Stimulated activated naive CD8-positive, alpha-beta T cell treated with anti-CD3 and anti-CD28 coated beads, Interleukin-15, Interleukin-2, amounts not matched to agents 100 U/mL and 50 U/mL, for 24 hours (primary cell): ENCODE results near the gene PFDN5.
A peak's percentile ranks its signal among the peaks of the same experiment; 100 is the strongest.
"Not testable (repeated sequence)": the region's sequence is repeated elsewhere in the genome, so short reads cannot be mapped to it uniquely, and the experiment has no call there.

Experiments used
- ATAC-seq: fragments of 150-1000 bp; cut with Tn5 transposase; one replicate; pipeline ENCODE4 v1.10.0; 2021
- DNase-seq: peaks from one replicate; pipeline ENCODE4 v3.0.0; 2021

PFDN5 gene

DNA sequence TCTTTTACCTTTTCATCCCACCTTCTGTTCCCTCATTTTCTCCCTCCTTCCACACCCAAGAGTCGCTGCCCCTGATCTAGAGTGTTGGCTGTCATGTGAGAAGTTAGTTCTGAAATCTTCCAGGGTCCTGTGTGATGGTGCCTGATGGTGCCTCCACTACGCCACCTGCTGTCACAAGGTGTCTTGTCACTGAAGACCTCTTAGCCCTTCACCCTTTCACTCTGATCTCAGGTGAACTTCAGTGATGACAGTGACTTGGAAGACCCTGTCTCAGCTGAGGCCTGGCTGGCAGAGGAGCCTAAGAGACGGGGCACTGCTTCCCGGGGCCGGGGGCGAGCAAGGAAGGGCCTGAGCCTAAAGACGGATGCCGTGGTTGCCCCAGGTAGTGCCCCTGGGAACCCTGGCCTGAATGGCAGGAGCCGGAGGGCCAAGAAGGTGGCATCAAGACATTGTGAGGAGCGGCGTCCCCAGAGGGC is 7.6 kb upstream of the PFDN5 start:
- peak; percentile 71 for DNase-seq
- ATAC-seq = peak; percentile 59

DNA sequence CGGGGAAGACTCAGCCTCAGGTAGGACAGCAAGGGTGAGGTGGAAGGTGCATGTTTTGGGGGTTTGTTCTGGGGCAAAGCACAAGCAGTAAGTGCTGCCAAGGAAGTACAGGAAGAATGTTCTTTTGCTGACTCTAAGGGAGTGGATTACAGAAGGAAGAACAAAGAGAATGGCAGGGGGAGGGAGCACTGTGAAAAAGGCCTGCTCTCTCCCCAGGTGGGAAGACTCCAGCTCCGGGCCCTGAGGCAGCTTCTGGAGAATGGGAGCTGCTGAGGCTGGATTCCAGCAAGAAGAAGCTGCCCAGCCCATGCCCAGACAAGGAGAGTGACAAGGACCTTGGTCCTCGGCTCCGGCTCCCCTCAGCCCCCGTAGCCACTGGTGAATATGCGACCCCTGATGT is 7.0 kb upstream of the PFDN5 start:
- no peak for DNase-seq
- ATAC-seq = no peak

DNA sequence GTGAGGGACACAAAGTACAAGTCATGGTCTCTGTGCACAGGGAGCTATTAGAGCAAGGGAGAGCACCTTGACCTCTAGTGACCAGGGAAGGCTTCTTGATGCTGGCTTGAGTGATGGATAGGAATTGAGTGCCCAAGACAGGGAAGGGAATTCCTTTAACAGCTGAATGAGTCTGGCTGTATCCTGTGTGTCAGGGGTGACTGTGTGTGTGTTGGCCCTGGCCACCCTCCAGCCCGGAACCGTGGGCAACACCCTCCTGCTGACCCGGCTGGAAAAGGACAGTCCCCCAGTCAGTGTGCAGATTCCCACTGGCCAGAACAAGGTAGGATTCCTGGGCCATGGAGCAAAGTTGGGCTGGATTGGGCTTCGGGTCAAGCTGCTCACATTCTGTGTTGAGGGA is 5.5 kb upstream of the PFDN5 start:
- ATAC-seq = no peak
- DNase-seq = no peak

DNA sequence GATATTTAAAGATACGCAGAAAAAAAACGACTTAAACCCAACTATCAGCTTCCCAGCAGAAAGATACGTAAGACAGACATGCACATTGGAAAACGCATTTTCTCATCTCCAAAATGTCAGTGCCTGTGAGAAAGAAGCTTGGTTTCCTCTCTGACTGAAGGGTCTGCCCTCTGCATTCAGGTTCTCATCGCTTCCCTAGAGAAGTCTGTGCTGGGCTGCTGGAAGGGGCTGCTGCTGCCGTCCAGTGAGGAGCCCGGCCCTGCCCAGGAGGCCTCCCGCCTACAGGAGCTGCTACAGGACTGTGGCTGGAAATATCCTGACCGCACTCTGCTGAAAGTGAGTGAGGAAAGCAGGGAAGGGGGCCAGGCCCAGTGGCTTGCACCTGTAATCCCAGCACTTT is 4.7 kb upstream of the PFDN5 start:
- ATAC-seq = no peak

DNA sequence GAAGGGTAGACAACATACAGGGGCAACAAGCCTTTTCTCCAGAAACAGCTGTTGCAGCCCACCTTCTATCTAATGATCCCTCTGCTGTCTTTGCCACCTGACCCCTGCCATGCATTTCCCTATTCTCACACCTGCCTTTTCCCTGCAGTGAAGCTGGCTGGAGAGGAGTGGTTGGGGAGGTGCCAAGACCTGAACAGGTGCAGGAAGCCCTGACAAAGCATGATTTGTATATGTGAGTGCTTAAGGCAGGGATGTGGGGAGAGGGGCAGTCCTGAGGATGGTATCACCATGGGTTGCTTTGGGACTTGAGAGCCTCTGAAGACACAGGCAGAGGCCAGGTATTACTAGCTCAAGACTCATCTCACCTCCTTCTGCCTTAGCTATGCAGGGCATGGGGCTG is 2.9 kb upstream of the PFDN5 start:
- no peak for DNase-seq
- no peak for ATAC-seq

More for the DNA sequence above, 4.7 kb upstream of the PFDN5 start:
- no peak for DNase-seq

DNA sequence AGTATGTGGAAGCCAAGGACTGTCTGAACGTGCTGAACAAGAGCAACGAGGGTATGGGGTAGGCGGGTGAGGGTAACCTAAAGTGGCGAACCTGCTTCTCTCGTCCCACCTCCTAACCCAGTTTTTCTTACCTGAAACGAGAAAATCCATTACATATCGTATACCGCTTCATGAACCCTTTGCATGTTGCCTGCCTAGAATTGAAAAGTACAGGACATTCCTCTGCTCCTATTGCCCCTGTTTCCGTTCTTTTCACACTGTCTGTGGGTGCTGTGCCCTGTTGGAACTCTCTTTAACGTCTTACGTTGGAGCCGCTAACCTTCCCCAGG is 513 bp downstream of the PFDN5 start:
- no peak for ATAC-seq
- DNase-seq = no peak

DNA sequence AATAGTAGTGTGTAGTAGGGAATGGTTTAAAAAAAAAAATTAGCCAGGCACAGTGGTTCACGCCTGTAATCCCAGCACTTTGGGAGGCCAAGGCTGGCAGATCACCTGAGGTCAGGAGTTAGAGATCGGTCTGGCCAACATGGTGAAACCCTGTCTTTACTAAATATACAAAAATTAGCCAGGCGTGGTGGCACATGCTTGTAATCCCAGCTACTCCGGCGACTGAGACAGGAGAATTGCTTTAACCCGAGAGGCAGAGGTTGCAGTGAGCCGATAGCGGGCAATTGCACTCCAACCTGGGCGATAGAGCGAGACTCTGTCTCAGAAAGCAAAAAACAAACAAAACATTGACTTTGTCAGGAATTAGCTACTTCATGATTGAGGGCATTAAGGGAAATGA is 1.8 kb downstream of the PFDN5 start:
- not testable (repeated sequence) for ATAC-seq

DNA sequence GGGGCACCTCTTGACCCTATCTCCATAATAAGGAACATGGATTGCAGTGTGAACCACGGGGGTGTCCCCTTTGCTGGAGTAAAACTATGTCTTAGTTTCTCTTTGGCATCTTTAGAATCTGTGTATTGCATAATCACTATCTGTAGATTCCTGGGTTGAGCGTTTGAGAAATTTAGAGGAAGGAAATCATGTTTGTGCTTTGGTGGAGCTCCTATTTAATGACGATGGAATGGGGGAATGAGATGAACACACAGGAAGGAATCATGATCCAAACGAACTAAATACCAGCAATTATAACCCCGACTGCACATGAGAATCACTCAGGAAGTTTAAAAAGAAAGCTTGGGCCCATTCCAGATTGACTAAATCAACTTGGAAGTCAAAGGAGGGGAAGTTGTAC is 2.8 kb downstream of the PFDN5 start:
- ATAC-seq (no peak), DNase-seq (no peak)

More for the DNA sequence above, 1.8 kb downstream of the PFDN5 start:
- DNase-seq = not testable (repeated sequence)

DNA sequence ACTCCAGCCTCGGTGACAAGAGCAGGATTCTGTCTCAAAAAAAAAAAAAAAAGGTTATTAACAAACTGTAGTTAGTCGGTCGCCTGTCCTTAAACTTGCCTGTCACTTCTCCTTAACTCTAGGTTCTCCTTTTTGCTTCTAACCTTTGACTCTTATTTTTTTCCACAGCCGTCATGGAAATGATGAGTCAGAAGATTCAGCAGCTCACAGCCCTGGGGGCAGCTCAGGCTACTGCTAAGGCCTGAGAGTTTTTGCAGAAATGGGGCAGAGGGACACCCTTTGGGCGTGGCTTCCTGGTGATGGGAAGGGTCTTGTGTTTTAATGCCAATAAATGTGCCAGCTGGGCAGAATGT is 3.7 kb downstream of the PFDN5 start:
- DNase-seq (peak; percentile 55), ATAC-seq (peak; percentile 56)

DNA sequence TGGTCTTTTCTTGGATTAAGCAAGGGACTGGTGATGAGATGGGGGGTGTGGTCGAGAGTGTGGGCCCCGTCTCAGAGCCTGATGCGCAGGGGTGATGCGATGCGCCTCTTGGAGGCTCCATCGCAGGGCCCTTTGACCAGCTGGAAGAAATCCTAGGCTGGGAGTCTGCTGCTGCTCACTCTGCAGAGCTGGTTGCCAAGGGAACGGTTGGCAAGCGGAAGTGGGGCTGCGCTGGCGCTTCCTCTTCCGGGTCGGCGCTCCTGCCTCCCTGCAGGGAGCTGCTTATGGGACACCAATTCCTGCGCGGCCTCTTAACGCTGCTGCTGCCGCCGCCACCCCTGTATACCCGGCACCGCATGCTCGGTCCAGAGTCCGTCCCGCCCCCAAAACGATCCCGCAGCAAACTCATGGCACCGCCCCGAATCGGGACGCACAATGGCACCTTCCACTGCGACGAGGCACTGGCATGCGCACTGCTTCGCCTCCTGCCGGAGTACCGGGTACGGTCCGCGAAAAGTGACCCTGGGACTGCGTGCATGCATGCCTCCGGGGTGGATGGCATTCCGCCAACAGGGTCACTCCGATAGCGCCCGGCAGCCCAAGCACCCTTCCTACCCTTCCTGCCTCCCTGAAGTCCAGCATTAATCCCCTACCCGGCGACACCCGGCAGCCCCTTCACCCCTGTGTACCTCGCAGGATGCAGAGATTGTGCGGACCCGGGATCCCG is 4.3 kb downstream of the PFDN5 start, which contains the start of gene MYG1:
MYG1 (plus strand) TSS at position 242 of the 727 bp plus-strand sequence; CDS start at position 285, 43 bp downstream.
- ATAC-seq (peak; percentile 79), DNase-seq (peak; percentile 86)

DNA sequence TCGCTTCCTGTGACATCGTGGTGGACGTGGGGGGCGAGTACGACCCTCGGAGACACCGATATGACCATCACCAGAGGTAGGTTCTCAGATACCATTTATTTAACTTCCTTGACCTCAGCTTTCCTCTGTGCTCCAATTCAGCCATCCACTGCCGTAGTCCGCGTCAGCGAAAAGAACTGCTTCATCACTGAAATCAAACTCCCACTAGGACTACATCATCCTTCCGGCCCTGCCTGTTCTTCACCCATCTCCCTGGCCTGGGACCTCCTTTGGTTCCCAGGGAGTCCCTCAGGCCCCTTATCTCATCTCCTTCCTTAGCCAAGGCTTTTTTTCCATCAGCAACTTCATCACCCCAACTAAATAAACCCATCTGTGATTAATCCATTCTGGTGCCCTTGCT is 4.8 kb downstream of the PFDN5 start:
- ATAC-seq (no peak), DNase-seq (peak; percentile 26)

DNA sequence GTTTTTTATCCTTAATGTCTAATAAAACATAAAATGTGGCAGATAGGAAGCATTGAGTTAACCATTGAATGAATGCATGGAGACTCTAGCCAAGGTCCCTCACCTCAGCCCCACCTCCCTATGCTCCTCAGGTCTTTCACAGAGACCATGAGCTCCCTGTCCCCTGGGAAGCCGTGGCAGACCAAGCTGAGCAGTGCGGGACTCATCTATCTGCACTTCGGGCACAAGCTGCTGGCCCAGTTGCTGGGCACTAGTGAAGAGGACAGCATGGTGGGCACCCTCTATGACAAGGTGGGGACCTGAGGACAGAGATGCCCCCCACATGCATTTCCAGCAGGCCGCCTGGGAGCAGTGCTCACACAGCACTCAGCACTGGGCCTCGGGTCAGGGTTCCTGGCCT is 7.6 kb downstream of the PFDN5 start:
- ATAC-seq (no peak), DNase-seq (no peak)

DNA sequence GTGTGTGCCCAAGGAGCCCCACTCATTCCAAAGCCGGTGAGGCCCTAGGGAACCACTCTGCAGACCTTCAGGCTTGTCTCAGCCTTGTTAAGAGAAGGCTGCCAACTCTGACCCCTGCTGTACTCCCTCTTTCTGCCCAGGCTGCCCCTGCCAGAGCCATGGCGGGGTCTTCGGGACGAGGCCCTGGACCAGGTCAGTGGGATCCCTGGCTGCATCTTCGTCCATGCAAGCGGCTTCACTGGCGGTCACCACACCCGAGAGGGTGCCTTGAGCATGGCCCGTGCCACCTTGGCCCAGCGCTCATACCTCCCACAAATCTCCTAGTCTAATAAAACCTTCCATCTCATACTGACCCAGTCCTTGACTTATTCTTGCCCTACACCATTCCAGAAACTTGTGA is 11.5 kb downstream of the PFDN5 start:
- ATAC-seq (no peak), DNase-seq (no peak)

DNA sequence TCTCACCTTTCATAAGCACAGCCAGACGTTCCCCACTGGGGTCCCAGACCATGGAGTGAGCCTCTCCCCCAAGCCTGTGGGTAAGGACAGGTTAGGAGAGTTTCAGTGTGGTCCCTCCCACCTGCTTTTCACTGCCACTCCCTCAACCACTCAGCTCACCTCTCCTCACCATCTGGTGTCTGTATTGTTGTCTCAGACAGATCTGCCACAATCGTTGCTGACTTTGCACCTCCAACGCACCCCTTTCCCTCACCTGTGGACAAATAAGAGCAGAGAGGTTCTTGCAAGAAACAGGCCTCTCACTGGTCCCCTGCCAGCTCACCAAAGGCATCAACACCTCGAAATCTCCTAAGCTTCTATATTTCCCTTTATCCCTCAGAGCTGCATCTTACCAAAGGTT is 12.9 kb downstream of the PFDN5 start:
- DNase-seq = no peak
- no peak for ATAC-seq

DNA sequence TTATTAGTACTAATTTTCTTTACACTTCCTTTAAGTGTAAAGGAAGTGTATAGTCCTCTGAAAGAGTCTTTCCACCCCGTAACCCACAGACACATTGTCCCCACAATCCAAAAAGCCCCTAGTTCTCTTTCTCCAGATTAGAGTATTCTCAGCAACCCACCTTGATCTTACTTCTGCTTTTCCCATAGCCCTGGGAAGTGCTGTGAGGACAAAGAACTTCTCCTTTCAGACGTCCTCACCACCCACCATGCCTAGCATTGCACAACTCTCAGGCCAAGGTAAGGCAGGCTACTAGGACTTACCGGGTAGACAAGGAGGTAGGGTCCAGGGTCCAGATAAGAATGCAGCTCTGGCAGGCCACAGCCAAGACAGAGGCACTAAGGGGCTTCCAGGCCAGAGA is 18.7 kb downstream of the PFDN5 start:
- no peak for DNase-seq
- ATAC-seq = no peak

DNA sequence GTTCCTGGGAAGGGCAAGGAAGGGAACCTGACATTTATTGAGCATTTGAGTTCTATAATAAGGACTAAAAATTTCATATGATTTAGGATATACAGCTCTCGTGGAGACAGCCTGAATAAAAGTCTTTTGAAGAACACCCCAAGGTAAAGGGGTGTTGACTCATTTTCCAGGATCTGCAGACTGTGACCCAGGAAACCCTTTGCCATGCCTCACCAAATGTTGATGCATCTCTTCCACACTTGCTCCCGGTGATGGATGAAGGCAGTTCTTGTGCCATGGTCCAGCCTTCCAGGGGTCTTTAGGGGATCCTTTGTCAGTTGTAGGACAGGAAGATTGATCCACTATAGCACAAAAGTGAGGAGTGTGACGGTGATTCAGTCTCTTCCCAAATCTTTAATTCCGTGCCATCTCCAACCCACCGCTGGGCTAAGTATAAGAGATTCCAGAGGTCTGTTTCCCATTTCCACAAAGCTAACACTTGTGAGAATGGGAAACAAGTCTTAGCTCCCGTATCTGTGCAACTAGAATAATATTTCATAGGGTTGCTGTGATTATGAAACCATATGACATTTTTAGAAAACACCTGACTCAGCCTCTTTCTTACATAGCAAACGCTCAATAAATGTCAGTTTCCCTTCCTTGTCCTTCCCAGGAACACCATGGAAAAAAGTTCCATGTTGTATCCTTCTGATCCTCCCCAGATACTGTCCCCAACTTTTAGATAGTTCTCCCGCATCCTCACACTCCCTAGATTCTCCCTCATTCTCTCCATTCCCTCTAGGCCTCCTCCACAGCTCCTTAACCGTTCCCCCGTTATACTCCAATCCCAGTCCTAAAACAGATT is 25.2 kb downstream of the PFDN5 start:
- no peak for DNase-seq
- ATAC-seq = no peak

DNA sequence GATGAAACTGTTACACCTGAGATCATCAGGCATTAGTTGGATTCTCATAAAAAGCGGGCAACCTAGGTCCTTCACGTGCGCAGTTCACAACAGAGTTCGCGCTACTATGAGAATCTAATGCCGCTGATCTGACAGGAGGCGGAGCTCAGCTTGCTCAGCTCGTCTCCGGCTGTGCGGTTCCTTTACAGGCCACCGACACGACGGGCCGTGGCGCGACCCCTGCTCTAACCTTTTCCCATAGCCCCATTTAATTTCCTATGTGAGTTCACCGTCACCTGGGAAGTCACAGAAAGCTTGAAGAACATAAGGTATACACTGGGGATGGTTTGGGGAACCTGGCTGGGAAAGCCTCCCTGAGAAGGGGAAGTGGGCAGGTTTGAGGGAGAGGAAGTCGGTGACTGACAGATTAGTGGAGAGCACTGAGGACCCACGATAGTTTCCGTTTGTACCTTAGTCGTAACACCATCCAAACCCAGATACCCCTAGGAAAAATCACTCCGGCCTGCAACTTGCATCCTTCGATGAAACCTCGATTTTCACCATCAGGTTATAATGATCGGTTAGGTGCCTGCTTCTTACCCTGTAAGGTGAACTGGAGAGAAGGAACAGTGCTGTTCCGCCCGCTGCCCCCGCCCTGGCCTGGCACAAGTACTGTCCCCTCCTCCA is 28.9 kb downstream of the PFDN5 start:
- peak; percentile 59 for DNase-seq
- ATAC-seq = peak; percentile 20

DNA sequence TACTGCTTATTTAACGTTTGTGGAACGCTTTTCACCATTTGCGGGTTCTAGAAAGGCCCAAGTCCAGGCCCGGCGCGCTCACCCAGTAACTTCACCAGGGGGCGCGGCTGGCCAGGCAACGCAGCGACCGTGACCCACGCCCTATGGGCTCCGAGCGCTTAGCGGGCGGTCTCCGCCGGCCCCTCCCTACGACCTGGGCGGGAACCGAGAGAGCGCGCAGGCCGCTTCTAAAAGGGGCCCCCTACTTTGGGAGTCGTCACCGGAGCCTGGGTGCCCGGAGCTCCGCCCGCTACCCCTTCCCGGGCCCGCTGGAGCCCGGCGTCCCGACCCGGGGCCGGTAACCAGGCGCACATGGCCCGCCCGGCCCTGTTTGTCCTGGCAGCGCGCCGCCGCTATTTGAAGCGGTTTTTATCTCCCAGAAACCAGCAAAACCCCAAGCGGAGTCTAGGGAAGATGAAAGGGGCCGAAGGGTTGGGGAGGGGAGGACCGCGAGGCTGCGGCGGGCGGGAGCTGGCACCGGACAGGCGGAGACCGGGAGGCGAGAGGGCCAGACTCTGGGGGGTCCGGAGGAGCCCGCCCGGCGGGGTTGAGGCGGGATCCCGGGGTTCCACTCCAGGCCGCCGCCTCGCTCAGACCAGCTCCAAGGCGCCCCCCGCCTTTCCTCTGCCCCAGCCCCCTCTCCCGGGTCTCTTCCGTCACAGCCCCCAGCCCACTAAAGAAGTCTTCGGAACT is 29.6 kb downstream of the PFDN5 start:
- DNase-seq = peak; percentile 94
- ATAC-seq = peak; percentile 79

DNA sequence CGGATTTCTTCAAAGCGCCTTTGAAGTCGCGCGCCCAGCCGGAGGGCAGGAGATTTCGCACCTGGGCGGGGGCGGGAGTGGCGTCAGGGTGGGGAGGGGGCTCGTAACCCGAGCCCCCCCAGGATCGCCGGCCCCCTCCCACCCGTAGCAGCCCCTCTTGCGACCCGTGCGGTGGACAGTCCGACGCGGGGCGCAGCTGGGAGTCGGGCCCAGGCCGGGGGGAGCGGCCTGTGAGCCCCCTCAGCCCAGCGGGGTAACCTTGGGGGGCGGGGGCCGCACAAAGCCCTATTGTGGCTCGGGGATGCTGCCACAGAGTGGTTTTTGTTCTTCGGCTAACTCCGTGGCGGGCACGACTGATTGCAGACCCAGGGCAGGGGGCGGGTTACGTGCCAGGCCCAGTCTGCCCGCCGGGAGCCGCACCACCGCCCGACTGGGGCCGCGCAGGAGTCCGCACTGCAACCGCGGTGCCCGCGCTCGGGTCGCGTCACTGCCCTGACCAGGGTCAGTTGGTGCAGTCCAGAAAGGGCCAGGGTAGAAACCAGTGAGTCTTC is 30.2 kb downstream of the PFDN5 start:
- ATAC-seq = no peak
- DNase-seq = peak; percentile 54

DNA sequence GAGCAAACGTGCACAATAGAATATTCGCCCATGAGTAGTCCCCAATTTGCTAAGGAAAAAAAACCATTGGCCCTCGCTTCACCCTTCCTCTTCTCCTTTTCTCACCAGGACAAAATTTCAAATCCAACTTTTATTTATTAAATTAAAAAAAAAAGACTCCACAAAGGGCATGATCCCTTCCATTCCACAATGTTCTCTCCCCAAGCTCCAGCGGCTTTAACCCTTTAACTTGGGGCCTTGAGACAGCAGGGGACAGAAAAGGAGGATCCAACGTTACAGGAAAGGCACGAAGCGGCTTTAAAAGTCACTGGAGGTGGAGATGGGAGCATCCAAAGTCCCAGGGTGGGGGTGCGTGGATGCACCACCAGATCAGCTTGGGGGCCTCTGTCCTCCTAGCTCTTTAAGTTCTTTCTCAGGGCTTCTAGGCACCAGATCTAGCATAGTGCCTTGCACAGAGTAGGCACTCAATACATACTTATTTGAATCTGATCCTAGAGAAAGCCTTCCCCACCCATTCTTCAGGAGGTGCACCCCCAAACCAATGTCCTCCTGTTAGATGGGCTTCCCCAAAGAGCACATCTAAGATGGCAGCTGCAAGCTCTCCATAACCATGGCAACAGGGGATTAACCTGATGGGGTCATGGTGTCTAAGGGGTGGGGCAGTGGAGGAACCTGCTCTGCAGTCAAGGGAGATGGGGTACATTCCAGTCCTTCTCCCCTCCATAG is 31.3 kb downstream of the PFDN5 start:
- no peak for ATAC-seq

DNA sequence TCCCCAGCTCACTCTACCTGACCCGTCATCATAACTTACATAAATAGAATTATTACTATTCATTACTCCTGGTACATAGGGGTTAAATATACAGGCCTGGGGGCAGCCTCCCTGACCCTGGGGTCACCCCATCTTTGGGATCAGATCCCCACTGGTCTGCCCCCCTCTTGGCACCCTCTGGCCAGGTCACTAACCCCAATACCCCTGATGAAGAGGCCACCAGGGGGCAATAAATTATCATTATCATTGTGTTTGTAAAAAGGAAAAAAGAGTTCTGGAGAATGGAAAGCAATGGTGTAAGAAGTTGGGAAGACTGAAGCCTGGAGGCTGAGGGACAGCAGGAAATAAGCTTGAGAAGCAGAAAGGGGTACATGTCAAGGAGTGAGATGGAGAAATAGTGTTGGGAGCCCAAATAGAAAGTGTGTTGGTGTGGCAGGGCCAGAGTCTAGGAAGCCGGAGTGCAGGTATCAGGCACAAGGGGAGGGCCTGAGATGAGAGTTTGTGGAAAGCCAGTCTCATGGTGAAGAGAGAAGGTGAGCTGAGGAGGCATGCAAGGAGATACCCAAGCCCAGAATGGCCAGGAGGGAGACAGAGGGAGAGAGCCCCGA is 32.2 kb downstream of the PFDN5 start:
- DNase-seq (no peak), ATAC-seq (no peak)

More for the DNA sequence above, 31.3 kb downstream of the PFDN5 start:
- no peak for DNase-seq
